Psoas muscle (tissue), 8 donors: Measurements from ENCODE around the gene DACH1. TPM values are rescaled to one million over a fixed set of nuclear protein-coding genes. Genes with fewer than 3 reads are reported as not detected.

ENCODE experiments used
- ATAC-seq, 4 donors: fragments of 200-7000 bp; cut with Tn5 transposase; one replicate each; pipeline ENCODE4 v1.9.1; 2020; ENCODE audit warnings: moderate library complexity in 3 of 4, mild to moderate bottlenecking in 2 of 4
- DNase-seq, 2 donors: peaks; one replicate each; pipeline ENCODE4 v3.0.0-alpha.2; 2020
- H3K27ac ChIP-seq: fragments of 200-600 bp; one replicate; pipeline ENCODE4 v1.8.0; 2022
- H3K27me3 ChIP-seq, 3 donors: fragments of 200-600 bp in 1 of 3; one replicate each; pipeline versions ENCODE4 v1.6.1 to v1.8.0; 2013 to 2022; ENCODE audit warnings: low read length in 2 of 3, mild to moderate bottlenecking in 2 of 3, moderate library complexity in 1 of 3; ENCODE audit not compliant: insufficient read depth in 3 of 3
- H3K36me3 ChIP-seq, 2 donors: fragments of 200-600 bp in 1 of 2; one replicate each; pipeline versions ENCODE4 v1.6.1 to v1.8.0; 2013 to 2022; ENCODE audit warnings: low read depth in 1 of 2, mild to moderate bottlenecking in 1 of 2, moderate library complexity in 1 of 2; ENCODE audit not compliant: insufficient read depth in 1 of 2
- H3K4me1 ChIP-seq: fragments of 200-600 bp; one replicate; pipeline ENCODE4 v1.8.0; 2022
- H3K4me3 ChIP-seq: fragments of 200-600 bp; one replicate; pipeline ENCODE4 v1.8.0; 2022; ENCODE audit warnings: mild to moderate bottlenecking
- H3K9me3 ChIP-seq: fragments of 200-600 bp; one replicate; pipeline ENCODE4 v1.8.0; 2022
- WGBS, 3 donors: extraction: QIAGEN DNeasy Blood & Tissue Kit; methylation state at CpG; one replicate each; pipeline versions ENCODE4 v1.1.6 to v1.1.7; 2013; 5-methylcytosine and 5-hydroxymethylcytosine counted together
- intact Hi-C, 2 donors: fragments of 100-400 bp; cut with DNase I; formaldehyde crosslinking; loops; one replicate each; pipeline versions ENCODE4 v1.11.0 to v1.14.2; 2022
- polyA plus RNA-seq, 3 donors: library from polyadenylated mRNA; stranded (reverse); fragments of 200-250 nt; gene quantifications; one replicate each; pipeline ENCODE4 v1.2.3, GENCODE V29; 2013
- total RNA-seq, 4 donors: library from RNA; stranded (reverse); fragmentation: NEBNext Ultra II Directional in 2 of 4; extraction: Animal tissue kit (Norgen Biotek cat#: 25700) in 2 of 4; gene quantifications; one replicate each; pipeline versions ENCODE4 v1.2.1 to v1.2.4, GENCODE V29; 2021 to 2023
- TF ChIP-seq, protein P1 (sequence below): fragments of 200-600 bp; IDR thresholded peaks from one replicate; pipeline ENCODE4 v1.8.0; 2022; ENCODE audit warnings: antibody characterized with exemption
- donor health status: healthy with polysubstance abuse.
- donor health status: DM: no; HTN: no; CAD: no; lungs with moderate emphysema.
- donor health status: Bipolar disorder and iron deficiency.
- donor health status: healthy.
- donor health status: DM: yes; HTN: yes; CAD: no.
- donor health status: DM: no; HTN: no; CAD: no.
- donor health status: DM: no; HTN: no; CAD: no.
- donor health status: DM: yes; HTN: yes; CAD: no.

The DACH1 gene
- total and polyA plus RNA-seq, 7 donors, result 0.51 to 3.6 (median 1.1) TPM

DNA sequence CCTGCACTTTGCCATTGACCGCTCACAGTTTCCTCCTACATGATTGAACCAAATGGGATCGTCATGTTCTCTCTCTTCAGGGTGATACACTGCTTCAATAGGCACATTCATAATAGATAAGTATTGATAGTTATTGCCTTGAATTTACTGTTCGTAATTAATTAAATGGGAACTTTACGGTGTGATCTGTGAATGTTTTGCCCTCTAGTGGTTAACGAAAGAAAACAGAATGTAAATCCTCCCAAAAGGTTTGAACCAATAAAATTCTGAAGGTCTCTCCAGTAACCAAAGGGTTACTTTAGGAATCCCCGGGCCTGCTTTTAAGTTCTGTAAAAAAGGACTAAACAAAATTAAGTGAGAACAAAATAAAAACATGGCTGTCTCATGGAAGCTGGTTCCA, 389.3 kb downstream of the DACH1 start:
- intact Hi-C loops, result no loop called here
- 80 to 86% (median 85%) methylated on average over 6 of the region's 6 CpGs for WGBS, 3 donors
- Histone ChIP-seq H3K27ac (no peak overlapping the region), H3K4me1 (no peaks in the 10 kb centered on the region), H3K4me3 (no peak overlapping the region), H3K9me3 (no peaks in the 10 kb centered on the region), H3K36me3 (no peaks in the 10 kb centered on the region), H3K27me3 (no peaks in the 10 kb centered on the region)
- ATAC-seq (no peak), DNase-seq (no peak)
- TF ChIP-seq, protein P1, sequence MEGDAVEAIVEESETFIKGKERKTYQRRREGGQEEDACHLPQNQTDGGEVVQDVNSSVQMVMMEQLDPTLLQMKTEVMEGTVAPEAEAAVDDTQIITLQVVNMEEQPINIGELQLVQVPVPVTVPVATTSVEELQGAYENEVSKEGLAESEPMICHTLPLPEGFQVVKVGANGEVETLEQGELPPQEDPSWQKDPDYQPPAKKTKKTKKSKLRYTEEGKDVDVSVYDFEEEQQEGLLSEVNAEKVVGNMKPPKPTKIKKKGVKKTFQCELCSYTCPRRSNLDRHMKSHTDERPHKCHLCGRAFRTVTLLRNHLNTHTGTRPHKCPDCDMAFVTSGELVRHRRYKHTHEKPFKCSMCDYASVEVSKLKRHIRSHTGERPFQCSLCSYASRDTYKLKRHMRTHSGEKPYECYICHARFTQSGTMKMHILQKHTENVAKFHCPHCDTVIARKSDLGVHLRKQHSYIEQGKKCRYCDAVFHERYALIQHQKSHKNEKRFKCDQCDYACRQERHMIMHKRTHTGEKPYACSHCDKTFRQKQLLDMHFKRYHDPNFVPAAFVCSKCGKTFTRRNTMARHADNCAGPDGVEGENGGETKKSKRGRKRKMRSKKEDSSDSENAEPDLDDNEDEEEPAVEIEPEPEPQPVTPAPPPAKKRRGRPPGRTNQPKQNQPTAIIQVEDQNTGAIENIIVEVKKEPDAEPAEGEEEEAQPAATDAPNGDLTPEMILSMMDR, result no peak

- no peak for ATAC-seq
- no peaks in the 10 kb centered on the region for H3K36me3 ChIP-seq
- H3K4me3 ChIP-seq, result no peak overlapping the region
- intact Hi-C loops, result no loop called here
- no peaks in the 10 kb centered on the region for H3K4me1 ChIP-seq
- DNase-seq, result no peak
- TF ChIP-seq, protein P1, result no peak
- no peaks in the 10 kb centered on the region for H3K27me3 ChIP-seq
- no peak overlapping the region for H3K27ac ChIP-seq
- H3K9me3 ChIP-seq, result no peaks in the 10 kb centered on the region
- 80 to 82% (median 82%) methylated on average over 3 of the region's 3 CpGs for WGBS, 3 donors
Observed at GRCh38 chr13:71474936-71475335, 392.1 kb downstream of the DACH1 start.

- DNase-seq (no peak), ATAC-seq (no peak)
- TF ChIP-seq, protein P1, result no peak
- Histone ChIP-seq H3K9me3 (no peaks in the 10 kb centered on the region), H3K4me3 (no peak overlapping the region), H3K27me3 (no peaks in the 10 kb centered on the region), H3K36me3 (no peaks in the 10 kb centered on the region), H3K4me1 (no peaks in the 10 kb centered on the region), H3K27ac (no peak overlapping the region)
- 55 to 64% (median 64%) methylated on average over 1 of the region's 1 CpG for WGBS, 3 donors
- intact Hi-C loops, result no loop called here
Observed at GRCh38 chr13:71469626-71470025, 397.4 kb downstream of the DACH1 start.

GRCh38 chr13:71464686-71465085, 402.3 kb downstream of the DACH1 start:
- H3K4me1 ChIP-seq, result no peaks in the 10 kb centered on the region
- no peak overlapping the region for H3K27ac ChIP-seq
- DNase-seq (no peak), ATAC-seq (no peak)
- TF ChIP-seq, protein P1, result no peak
- H3K27me3 ChIP-seq, result no peaks in the 10 kb centered on the region
- no peak overlapping the region for H3K4me3 ChIP-seq
- 55 to 58% (median 55%) methylated on average over 1 of the region's 1 CpG for WGBS, 3 donors
- H3K36me3 ChIP-seq, result no peaks in the 10 kb centered on the region
- intact Hi-C loops, result no loop called here
- no peaks in the 10 kb centered on the region for H3K9me3 ChIP-seq

- ATAC-seq (no peak), DNase-seq (no peak)
- Histone ChIP-seq H3K4me1 (no peaks in the 10 kb centered on the region), H3K36me3 (no peaks in the 10 kb centered on the region), H3K27me3 (no peaks in the 10 kb centered on the region), H3K9me3 (no peaks in the 10 kb centered on the region), H3K27ac (no peak overlapping the region), H3K4me3 (no peak overlapping the region)
- intact Hi-C loops, result no loop called here
- TF ChIP-seq, protein P1, result no peak
- 88 to 91% (median 90%) methylated on average over 1 of the region's 1 CpG for WGBS, 3 donors
Observed at GRCh38 chr13:71461892-71462291, 405.1 kb downstream of the DACH1 start.
